ENCODE data around the gene GPR156.

DNA sequence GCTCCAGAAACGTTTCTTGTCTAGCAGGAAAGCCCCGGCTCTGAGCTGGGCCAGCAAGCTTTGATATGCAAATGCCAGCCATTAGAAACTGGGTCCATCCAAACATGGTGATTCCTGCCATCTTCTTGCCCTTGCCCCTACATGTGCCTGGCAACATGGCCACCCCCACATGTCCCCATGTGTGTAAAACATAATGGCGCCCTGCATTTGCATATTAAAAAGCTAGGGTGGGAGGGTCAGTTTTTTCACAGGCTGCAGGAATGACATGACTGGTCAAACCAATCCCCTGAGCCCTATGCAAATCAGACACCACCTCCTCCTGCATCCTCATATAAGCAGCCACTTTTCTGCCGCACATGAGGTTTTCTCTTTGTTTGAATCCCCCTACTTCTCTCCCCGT, 21.2 kb downstream of the GPR156 start:
- TF ChIP-seq, protein P1, sequence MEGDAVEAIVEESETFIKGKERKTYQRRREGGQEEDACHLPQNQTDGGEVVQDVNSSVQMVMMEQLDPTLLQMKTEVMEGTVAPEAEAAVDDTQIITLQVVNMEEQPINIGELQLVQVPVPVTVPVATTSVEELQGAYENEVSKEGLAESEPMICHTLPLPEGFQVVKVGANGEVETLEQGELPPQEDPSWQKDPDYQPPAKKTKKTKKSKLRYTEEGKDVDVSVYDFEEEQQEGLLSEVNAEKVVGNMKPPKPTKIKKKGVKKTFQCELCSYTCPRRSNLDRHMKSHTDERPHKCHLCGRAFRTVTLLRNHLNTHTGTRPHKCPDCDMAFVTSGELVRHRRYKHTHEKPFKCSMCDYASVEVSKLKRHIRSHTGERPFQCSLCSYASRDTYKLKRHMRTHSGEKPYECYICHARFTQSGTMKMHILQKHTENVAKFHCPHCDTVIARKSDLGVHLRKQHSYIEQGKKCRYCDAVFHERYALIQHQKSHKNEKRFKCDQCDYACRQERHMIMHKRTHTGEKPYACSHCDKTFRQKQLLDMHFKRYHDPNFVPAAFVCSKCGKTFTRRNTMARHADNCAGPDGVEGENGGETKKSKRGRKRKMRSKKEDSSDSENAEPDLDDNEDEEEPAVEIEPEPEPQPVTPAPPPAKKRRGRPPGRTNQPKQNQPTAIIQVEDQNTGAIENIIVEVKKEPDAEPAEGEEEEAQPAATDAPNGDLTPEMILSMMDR (IDR thresholded peaks at IDR 0.05), result no peak
- no peak for TF ChIP-seq POLR2A (IDR thresholded peaks at IDR 0.05)
- no peak for TF ChIP-seq POLR2AphosphoS5 (IDR thresholded peaks at IDR 0.05)
- TF ChIP-seq EP300 (IDR thresholded peaks at IDR 0.05), result no peak
